Endodermal cell (in vitro differentiated cells): ENCODE data around the gene ANKRD10. TPM values are rescaled to one million over a fixed set of nuclear protein-coding genes. Genes with fewer than 3 reads are reported as not detected.

ENCODE experiments used
- DNase-seq: peaks from one replicate; pipeline ENCODE4 v3.0.0-alpha.2; 2017
- H3K27ac ChIP-seq: 2 replicates; pipeline ENCODE4 v1.5.1; 2013; ENCODE audit warnings: mild to moderate bottlenecking, low read depth, low read length, moderate library complexity
- H3K27me3 ChIP-seq: 2 replicates; pipeline ENCODE4 v1.6.1; 2013; ENCODE audit warnings: mild to moderate bottlenecking, low read length, moderate library complexity; ENCODE audit not compliant: insufficient read depth, control insufficient read depth, poor library complexity, severe bottlenecking
- H3K36me3 ChIP-seq: 2 replicates; pipeline ENCODE4 v1.7.0; 2013; ENCODE audit warnings: mild to moderate bottlenecking, low read length, moderate library complexity; ENCODE audit not compliant: control insufficient read depth, insufficient read depth
- H3K4me1 ChIP-seq: one replicate; pipeline ENCODE4 v1.7.0; 2013; ENCODE audit warnings: low read length; ENCODE audit not compliant: control insufficient read depth, insufficient read depth
- H3K4me3 ChIP-seq: 2 replicates; pipeline ENCODE4 v1.5.1; 2013; ENCODE audit warnings: mild to moderate bottlenecking, low read length, moderate library complexity
- H3K9ac ChIP-seq: 2 replicates; pipeline ENCODE4 v1.6.1; 2013; ENCODE audit warnings: mild to moderate bottlenecking, low read length, moderate library complexity; ENCODE audit not compliant: poor library complexity, severe bottlenecking; ENCODE audit errors: extremely low read depth
- H3K9me3 ChIP-seq: 2 replicates; pipeline ENCODE4 v1.6.1; 2013; ENCODE audit warnings: mild to moderate bottlenecking, low read length, moderate library complexity; ENCODE audit not compliant: control insufficient read depth
- H3K27ac Mint-ChIP-seq: 2 replicates; pipeline ENCODE4 v1.8.0; 2020; ENCODE audit warnings: mixed read lengths
- H3K27me3 Mint-ChIP-seq: 2 replicates; pipeline ENCODE4 v1.8.0; 2021; ENCODE audit warnings: mild to moderate bottlenecking, mixed read lengths; ENCODE audit not compliant: insufficient read depth
- H3K36me3 Mint-ChIP-seq: 2 replicates; pipeline ENCODE4 v1.8.0; 2020; ENCODE audit warnings: low read depth, mixed read lengths
- H3K4me1 Mint-ChIP-seq: 2 replicates; pipeline ENCODE4 v1.8.0; 2020; ENCODE audit warnings: mixed read lengths
- H3K4me3 Mint-ChIP-seq: 2 replicates; pipeline ENCODE4 v1.8.0; 2020; ENCODE audit warnings: mild to moderate bottlenecking, moderate library complexity, mixed read lengths
- H3K9me3 Mint-ChIP-seq: 2 replicates; pipeline ENCODE4 v1.8.0; 2020; ENCODE audit warnings: mild to moderate bottlenecking, mixed read lengths
- CTCF ChIP-seq: fragments of 200-600 bp; sonication (generic); conservative IDR thresholded peaks from 2 replicates; pipeline ENCODE4 v1.5.0; 2021; ENCODE audit warnings: antibody characterized with exemption, mild to moderate bottlenecking
- WGBS, 2 experiments: methylation state at CpG; one replicate each; pipeline versions ENCODE4 v1.1.5 to v1.1.7; 2013; ENCODE audit warnings: missing lambda C conversion rate in 2 of 2, mixed read lengths in 1 of 2; ENCODE audit not compliant: insufficient coverage in 1 of 2, insufficient read length in 1 of 2; 5-methylcytosine and 5-hydroxymethylcytosine counted together
- total RNA-seq, 2 donors: library from RNA; stranded (reverse); fragmentation: NEBNext Ultra II Directional in 1 of 2; extraction: Animal tissue kit (Norgen Biotek cat#: 25700) in 1 of 2; gene quantifications; 2 replicates in 1 of 2; 3 replicates in 1 of 2; pipeline ENCODE4 v1.2.1, GENCODE V29; 2021

The ANKRD10 gene
- total RNA-seq, 2 donors from 2014 or later: 148 to 182 TPM

- no peak for TF ChIP-seq CTCF
- DNase-seq: no peak
- Mint-ChIP-seq H3K9me3 (no peaks in the 10 kb centered on the region), H3K27ac (no peak overlapping the region), H3K4me1 (peaks cover 10% of the 10 kb centered on the region), H3K27me3 (no peaks in the 10 kb centered on the region), H3K36me3 (no peaks in the 10 kb centered on the region), H3K4me3 (no peak overlapping the region)
- no peaks in the 10 kb centered on the region for H3K27me3 ChIP-seq
- H3K36me3 ChIP-seq: no peaks in the 10 kb centered on the region
- H3K27ac ChIP-seq: no peak overlapping the region
- WGBS, 2 experiments: 88 to 94% methylated on average over 6 to 7 of the region's 7 CpGs
- H3K9ac ChIP-seq: no peak overlapping the region
- no peaks in the 10 kb centered on the region for H3K9me3 ChIP-seq
- H3K4me3 ChIP-seq: no peak overlapping the region
- no peaks in the 10 kb centered on the region for H3K4me1 ChIP-seq
Observed at GRCh38 chr13:110883542-110883941, 31.3 kb downstream of the ANKRD10 start.

DNA sequence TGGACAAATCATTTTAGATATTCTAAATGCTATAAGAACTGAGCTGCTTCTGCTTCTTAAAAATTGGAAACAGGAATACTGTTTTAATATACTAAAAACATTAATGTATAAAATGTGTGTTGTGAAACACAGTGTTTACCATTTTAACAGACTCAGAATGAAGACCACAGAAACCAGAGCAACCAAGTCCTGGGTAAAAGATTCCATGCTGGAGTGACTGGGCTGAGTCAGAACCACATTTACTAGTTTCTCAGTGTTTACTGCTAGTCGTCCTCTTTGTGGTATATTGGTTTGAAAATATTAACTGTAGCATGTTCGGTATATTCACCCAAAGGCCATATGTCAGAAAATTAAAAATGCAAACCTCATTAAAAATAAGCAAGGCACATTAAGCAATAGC lies 31.9 kb downstream of the ANKRD10 start:
- Histone ChIP-seq H3K4me3 (no peak overlapping the region), H3K27ac (no peak overlapping the region), H3K27me3 (no peaks in the 10 kb centered on the region), H3K9me3 (no peaks in the 10 kb centered on the region), H3K4me1 (no peaks in the 10 kb centered on the region), H3K9ac (no peak overlapping the region), H3K36me3 (no peaks in the 10 kb centered on the region)
- H3K9me3 Mint-ChIP-seq: no peaks in the 10 kb centered on the region
- DNase-seq: no peak
- no peak overlapping the region for H3K27ac Mint-ChIP-seq
- no peak for TF ChIP-seq CTCF
- no peaks in the 10 kb centered on the region for H3K36me3 Mint-ChIP-seq
- WGBS, 2 experiments: 92% methylated on average over 2 of the region's 2 CpGs; no CpG with 5 or more reads in 1 of the 2 experiments
- H3K27me3 Mint-ChIP-seq: no peaks in the 10 kb centered on the region
- H3K4me1 Mint-ChIP-seq: peaks cover 7% of the 10 kb centered on the region
- H3K4me3 Mint-ChIP-seq: no peak overlapping the region

DNA sequence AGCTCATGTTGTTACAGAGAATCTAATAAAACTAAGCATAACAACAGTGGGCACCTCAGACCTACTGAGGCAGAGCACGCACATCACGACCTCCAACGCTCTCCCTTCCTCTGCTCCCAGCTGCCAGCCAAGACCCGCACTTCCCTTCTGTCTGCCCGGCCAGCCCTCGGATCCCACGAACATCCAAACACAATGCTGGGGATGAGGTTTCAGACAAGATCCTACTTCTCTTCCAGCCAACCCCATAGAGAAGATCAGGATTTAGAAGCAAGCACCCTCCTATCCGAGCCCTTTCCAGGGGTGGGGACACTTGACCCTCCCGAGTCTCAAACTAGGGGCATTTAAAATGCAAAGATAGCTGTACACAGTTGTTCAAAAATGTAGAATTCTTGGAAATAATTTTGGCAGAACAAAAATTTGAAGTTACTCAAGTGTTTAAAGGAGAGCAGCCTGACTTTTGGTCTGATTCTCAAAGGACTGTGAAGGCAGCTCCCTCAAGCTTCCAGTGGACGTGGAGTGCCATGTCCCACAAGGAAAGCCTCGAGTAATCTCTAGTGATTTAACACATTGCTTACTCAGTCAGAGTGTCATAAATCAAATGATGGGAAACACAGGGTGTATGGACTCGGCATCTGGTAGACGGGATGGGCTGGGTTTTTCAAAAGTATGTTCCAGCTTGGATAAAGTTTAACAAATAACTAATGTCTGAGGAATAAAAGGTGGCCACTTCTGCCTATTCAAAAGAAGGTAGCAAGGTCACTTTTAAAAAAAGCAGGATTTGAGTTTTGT lies 32.8 kb downstream of the ANKRD10 start:
- H3K4me1 Mint-ChIP-seq: peaks cover 5% of the 10 kb centered on the region
- H3K9ac ChIP-seq: no peak overlapping the region
- no peaks in the 10 kb centered on the region for H3K27me3 Mint-ChIP-seq
- TF ChIP-seq CTCF: no peak
- no peaks in the 10 kb centered on the region for H3K9me3 Mint-ChIP-seq
- H3K27me3 ChIP-seq: no peaks in the 10 kb centered on the region
- no peak overlapping the region for H3K27ac ChIP-seq
- H3K36me3 ChIP-seq: no peaks in the 10 kb centered on the region
- WGBS, 2 experiments: 94 to 95% methylated on average over 7 to 13 of the region's 13 CpGs
- no peak overlapping the region for H3K27ac Mint-ChIP-seq
- DNase-seq: no peak
- no peak overlapping the region for H3K4me3 Mint-ChIP-seq
- no peak overlapping the region for H3K4me3 ChIP-seq
- no peaks in the 10 kb centered on the region for H3K36me3 Mint-ChIP-seq
- H3K4me1 ChIP-seq: no peaks in the 10 kb centered on the region
- no peaks in the 10 kb centered on the region for H3K9me3 ChIP-seq
